Left kidney (tissue), 8 donors: Measurements from ENCODE around the gene KCTD21. TPM values are rescaled to one million over a fixed set of nuclear protein-coding genes. Genes with fewer than 3 reads are reported as not detected.
"Not testable (repeated sequence)": the region's sequence is repeated elsewhere in the genome, so short reads cannot be mapped to it uniquely, and the experiment has no call there.

Source experiments
- DNase-seq: peaks from one replicate; pipeline ENCODE4 v3.0.0-alpha.2; 2013
- long read RNA-seq, 8 donors: transcript quantifications; one replicate each; lab custom pipeline, GENCODE V29; 2026
- polyA plus RNA-seq: library from polyadenylated mRNA; unstranded; fragments of 120-200 nt; gene quantifications from one replicate; pipeline ENCODE4 v1.2.1, GENCODE V29; 2013; ENCODE audit not compliant: insufficient read length

Gene KCTD21, protein sequence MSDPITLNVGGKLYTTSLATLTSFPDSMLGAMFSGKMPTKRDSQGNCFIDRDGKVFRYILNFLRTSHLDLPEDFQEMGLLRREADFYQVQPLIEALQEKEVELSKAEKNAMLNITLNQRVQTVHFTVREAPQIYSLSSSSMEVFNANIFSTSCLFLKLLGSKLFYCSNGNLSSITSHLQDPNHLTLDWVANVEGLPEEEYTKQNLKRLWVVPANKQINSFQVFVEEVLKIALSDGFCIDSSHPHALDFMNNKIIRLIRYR
- 8.0 TPM for polyA plus RNA-seq
- long read RNA-seq, donor 1, partial matches to known transcripts = 0 of 1 reads
- long read RNA-seq, donor 1, other reads (novel, unspliced or antisense) = 0 of 1 reads
- long read RNA-seq, donor 2, partial matches to known transcripts = 0 of 2 reads
- long read RNA-seq, donor 2, other reads (novel, unspliced or antisense) = 0 of 2 reads
- long read RNA-seq, donor 3, partial matches to known transcripts = 0 of 3 reads
- long read RNA-seq, donor 3, other reads (novel, unspliced or antisense) = 0 of 3 reads
- long read RNA-seq, donor 4 = 0 reads
- long read RNA-seq, donor 5, partial matches to known transcripts = 0 of 1 reads
- long read RNA-seq, donor 5, other reads (novel, unspliced or antisense) = 0 of 1 reads
- long read RNA-seq, donor 6, partial matches to known transcripts = 0 of 1 reads
- long read RNA-seq, donor 6, other reads (novel, unspliced or antisense) = 0 of 1 reads
- long read RNA-seq, donor 7, partial matches to known transcripts = 0 of 2 reads
- long read RNA-seq, donor 7, other reads (novel, unspliced or antisense) = 0 of 2 reads
- long read RNA-seq, donor 8, partial matches to known transcripts = 0 of 2 reads
- long read RNA-seq, donor 8, other reads (novel, unspliced or antisense) = 0 of 2 reads

GRCh38 chr11:78188286-78189173 lies at the start of gene KCTD21, which contains the start of gene USP35:
KCTD21 (minus strand) TSS chr11:78188626; CDS start chr11:78174554, 14,072 bp downstream.
USP35 (plus strand) TSS chr11:78188919; CDS start chr11:78196246, 7,327 bp downstream.
- peak; percentile 95 for DNase-seq

DNA sequence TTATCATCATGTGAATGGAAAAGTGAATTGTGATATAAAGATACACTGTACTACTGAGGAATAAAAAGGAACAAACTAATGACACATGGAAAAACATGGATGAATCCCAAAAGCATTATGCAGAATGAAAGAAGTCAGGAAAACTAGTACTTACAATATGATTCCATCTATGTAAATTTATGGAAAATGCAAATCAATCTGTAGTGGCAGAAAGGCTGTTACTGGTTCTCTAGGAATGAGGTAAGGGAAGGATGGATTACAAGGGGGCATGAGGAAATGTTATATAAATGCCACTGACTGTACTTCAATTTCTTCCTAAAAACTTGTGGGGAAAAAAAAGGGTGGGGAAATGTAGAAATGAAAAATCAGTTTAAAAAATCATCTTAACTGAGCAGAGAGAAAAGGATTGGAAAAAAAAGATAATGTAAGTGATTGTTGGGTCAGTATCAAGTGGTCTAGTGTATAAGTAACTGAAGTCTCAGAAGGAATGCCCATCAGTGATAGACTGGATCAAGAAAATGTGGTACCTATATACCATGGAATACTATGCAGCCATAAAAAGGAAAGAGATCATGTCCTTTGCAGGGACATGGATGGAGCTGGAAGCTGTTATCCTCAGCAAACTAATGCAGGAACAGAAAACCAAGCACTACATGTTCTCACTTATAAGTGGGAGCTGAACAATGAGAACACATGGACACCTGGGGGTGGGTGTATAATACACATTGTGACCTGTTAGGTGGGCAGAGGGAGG lies 49.0 kb upstream of the KCTD21 start:
- DNase-seq = no peak

DNA sequence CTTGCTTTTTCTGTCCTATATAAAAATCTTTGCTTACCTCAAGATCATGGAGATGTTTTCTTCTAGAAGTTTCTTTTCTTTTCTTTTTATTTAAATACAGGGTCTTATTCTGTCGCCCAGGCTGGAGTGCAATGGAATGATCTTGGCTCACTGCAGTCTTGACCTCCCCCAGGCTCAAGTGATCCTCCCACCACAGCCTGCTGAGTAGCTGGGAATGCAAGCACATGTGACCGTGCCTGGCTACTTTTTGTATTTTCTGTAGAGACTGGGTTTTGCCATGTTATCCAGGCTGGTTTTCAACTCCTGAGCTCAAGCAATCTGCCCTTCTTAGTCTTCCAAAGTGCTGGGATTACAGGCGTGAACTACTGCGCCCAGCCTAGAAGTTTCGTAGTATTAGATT lies 45.6 kb upstream of the KCTD21 start:
- no peak for DNase-seq

DNA sequence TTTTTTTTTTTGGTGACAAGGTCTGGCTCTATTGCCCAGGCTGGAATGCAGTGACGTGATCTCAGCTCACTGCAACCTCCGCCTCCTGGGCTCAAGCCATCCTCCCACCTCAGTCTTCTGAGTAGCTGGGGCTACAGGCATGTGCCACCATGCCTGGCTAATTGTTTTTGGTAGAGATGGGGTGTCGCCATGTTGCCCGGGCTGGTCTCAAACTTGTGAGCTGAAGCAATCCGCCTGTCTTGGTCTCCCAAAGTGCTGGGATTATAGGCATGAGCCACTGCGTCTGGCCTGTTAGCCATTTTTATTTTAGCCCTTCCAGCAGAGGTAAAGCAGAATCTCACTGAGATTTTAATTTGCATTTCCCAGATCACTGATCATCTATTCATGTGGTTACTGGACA lies 44.6 kb upstream of the KCTD21 start:
- DNase-seq = not testable (repeated sequence)

GRCh38 chr11:78231962-78232501 lies 43.6 kb upstream of the KCTD21 start:
- no peak for DNase-seq

- no peak for DNase-seq
Measured at GRCh38 chr11:78230161-78230877, 41.9 kb upstream of the KCTD21 start.

- no peak for DNase-seq
Measured at GRCh38 chr11:78229106-78229505, 40.7 kb upstream of the KCTD21 start.

DNA sequence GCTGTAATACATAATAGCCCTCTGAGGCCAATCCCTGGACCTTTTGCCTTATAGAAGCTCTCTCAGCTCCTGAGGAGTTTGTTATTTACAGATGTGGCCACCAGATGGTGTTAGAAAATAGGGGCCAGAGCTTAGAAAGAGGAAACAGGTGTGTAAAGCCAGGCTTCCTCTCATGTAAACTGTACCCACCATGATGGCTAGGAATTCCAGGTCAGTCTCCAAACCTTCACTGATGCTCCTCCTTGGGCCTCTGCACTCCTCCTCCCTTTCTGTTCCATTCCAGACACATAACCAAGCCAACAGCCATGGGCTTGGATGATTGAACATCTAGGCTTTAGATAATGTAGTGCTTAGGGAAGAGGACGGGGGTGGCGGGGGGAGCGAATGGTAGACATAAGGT lies 40.0 kb upstream of the KCTD21 start:
- peak; percentile 77 for DNase-seq

GRCh38 chr11:78227921-78228320 lies 39.5 kb upstream of the KCTD21 start:
- no peak for DNase-seq

- DNase-seq = no peak
Measured at GRCh38 chr11:78226684-78227680, 38.6 kb upstream of the KCTD21 start.

DNA sequence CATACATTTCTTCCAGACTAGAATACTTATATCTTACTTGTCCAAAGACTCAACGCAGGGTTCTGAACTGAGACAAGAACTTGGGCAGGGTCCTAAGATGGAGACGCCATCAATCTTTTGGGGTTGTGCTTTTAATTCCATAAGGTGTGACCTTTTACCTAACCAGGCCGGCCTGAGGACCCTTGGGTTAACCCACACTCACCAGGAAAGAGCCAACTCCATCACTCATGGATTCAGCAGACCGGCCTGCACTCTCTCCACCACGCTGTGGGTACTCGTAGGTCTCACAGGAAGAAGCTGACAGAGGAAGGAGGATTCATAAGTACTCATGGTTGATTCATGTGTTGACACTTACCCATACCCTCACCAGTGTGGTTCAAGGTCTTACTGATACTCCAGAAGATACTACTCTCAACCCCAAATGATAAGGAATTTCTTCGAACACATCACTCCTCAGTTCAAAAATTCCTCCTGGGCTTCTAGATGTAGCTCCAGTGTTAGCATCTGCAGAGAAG lies 36.5 kb upstream of the KCTD21 start:
- DNase-seq = no peak

- no peak for DNase-seq
Measured at GRCh38 chr11:78224506-78224905, 36.1 kb upstream of the KCTD21 start.

- no peak for DNase-seq
Measured at GRCh38 chr11:78223320-78223954, 35.0 kb upstream of the KCTD21 start.

- DNase-seq = not testable (repeated sequence)
Measured at GRCh38 chr11:78222726-78223125, 34.3 kb upstream of the KCTD21 start.

- DNase-seq = no peak
Measured at GRCh38 chr11:78221396-78222315, 33.2 kb upstream of the KCTD21 start.

- DNase-seq = no peak
Measured at GRCh38 chr11:78220218-78221157, 32.1 kb upstream of the KCTD21 start.
